ENCODE data around the gene TMEM43.

The TMEM43 gene

DNA sequence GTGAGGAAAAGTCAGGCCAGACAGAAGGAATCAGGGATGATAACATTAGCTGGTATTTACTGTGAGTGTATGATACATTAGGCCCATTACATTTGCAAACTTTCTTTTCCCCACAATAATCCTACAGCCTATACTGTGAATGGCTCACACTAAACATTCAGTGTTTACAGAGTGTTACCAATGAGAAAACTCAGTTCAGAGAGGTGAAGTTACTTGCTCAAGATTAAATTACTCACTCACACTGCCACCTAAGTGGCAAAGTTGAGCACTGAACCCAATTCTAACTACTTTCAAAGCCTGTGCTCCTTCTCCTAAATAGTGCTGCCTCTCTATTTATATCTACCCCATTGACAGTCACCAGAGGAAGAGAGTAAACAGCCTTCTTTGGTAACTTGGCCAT is 45.0 kb downstream of the TMEM43 start:
- TF ChIP-seq, protein P1, sequence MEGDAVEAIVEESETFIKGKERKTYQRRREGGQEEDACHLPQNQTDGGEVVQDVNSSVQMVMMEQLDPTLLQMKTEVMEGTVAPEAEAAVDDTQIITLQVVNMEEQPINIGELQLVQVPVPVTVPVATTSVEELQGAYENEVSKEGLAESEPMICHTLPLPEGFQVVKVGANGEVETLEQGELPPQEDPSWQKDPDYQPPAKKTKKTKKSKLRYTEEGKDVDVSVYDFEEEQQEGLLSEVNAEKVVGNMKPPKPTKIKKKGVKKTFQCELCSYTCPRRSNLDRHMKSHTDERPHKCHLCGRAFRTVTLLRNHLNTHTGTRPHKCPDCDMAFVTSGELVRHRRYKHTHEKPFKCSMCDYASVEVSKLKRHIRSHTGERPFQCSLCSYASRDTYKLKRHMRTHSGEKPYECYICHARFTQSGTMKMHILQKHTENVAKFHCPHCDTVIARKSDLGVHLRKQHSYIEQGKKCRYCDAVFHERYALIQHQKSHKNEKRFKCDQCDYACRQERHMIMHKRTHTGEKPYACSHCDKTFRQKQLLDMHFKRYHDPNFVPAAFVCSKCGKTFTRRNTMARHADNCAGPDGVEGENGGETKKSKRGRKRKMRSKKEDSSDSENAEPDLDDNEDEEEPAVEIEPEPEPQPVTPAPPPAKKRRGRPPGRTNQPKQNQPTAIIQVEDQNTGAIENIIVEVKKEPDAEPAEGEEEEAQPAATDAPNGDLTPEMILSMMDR (IDR thresholded peaks at IDR 0.05; ENCODE audit: low read depth, low read length, poor library complexity, severe bottlenecking), result no peak
- no peak for TF ChIP-seq EZH2phosphoT487 (IDR thresholded peaks at IDR 0.05; ENCODE audit: borderline replicate concordance, low read length)
- 0 out of 2 replicates have a peak, but pooled peaks cover under 1% of the 10 kb centered on the region for H4K20me1 ChIP-seq (ENCODE audit: control insufficient read depth, insufficient read depth, low read depth, low read length)
- H3K4me3 ChIP-seq (ENCODE audit: low read length), result no peak overlapping the region
- no peaks in the 10 kb centered on the region for H3K9me3 ChIP-seq (ENCODE audit: control insufficient read depth, insufficient read depth, low read length)
- peaks cover 86% of the 10 kb centered on the region for H3K36me3 ChIP-seq (ENCODE audit: control insufficient read depth, low read length)
- H3K27me3 ChIP-seq (ENCODE audit: control insufficient read depth, low read length), result no peaks in the 10 kb centered on the region
- no peak overlapping the region for H3K27ac ChIP-seq (ENCODE audit: low read depth, low read length)
- H3F3A ChIP-seq (ENCODE audit: control insufficient read depth, insufficient read depth), result no peaks in the 10 kb centered on the region
- no peaks in the 10 kb centered on the region for H3K9me2 ChIP-seq (replicated peaks; ENCODE audit: control insufficient read depth, low read length)
- H3K79me2 ChIP-seq (ENCODE audit: control insufficient read depth, low read length), result peaks cover 19% of the 10 kb centered on the region
- H3K4me2 ChIP-seq (ENCODE audit: low read length), result no peak overlapping the region
- peaks cover 9% of the 10 kb centered on the region for H3K4me1 ChIP-seq (ENCODE audit: control insufficient read depth, low read length)

DNA sequence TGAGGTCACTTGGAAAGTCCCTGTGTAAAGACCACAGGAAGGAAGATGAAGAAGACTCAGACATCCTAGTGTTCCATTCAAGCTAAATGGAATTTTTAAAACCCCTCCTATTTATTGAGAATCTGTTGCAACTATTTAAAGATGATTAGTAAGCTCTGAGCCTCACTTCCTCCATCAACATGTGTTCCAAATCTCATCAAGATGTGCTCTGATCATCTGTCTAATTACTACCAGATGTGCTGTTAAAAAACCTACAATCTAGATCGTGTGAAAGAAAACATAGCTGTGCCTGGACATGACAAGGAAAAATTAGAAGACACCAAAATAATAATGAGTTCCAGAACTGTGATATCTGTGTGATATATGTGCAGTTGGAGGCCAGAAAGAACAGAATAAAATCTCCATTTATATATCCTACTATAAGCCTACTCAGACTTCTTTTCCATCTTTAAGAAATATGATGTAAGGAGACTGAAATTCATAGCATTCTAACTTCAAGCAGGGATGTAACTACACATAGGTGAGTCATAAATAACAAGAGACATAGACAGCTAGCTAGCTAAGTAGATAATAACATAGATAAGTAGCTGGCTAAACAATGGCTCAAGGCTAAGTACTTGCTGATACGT is 45.8 kb downstream of the TMEM43 start:
- no peak overlapping the region for H3K27ac ChIP-seq (ENCODE audit: low read depth, low read length)
- TF ChIP-seq, protein P1 (IDR thresholded peaks at IDR 0.05; ENCODE audit: low read depth, low read length, poor library complexity, severe bottlenecking), result no peak
- no peak for TF ChIP-seq EZH2phosphoT487 (IDR thresholded peaks at IDR 0.05; ENCODE audit: borderline replicate concordance, low read length)

DNA sequence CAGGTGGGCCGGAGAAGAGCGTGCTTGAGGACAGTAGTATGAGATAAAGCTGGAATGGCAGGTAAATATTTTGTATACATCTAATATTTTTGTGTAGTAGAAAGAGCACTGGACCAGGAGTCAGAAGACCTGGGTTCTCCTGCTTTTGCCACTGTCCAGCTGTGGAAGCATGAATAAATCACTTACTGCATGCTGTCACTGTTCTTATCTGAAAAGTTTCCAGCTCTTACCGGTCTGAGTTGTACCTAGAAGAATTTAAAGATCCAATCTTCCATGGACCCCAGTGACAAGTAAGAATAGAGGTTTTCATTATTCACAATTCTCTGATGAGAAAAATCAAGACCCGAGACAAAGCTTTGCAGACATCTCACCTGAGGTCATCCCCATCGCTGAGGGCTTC is 47.6 kb downstream of the TMEM43 start:
- H3K9me2 ChIP-seq (replicated peaks; ENCODE audit: control insufficient read depth, low read length), result no peaks in the 10 kb centered on the region
- H3K36me3 ChIP-seq (ENCODE audit: control insufficient read depth, low read length), result peaks cover 61% of the 10 kb centered on the region
- no peaks in the 10 kb centered on the region for H3K27me3 ChIP-seq (ENCODE audit: control insufficient read depth, low read length)
- H3K4me1 ChIP-seq (ENCODE audit: control insufficient read depth, low read length), result peaks cover 36% of the 10 kb centered on the region
- no peak overlapping the region for H3K4me2 ChIP-seq (ENCODE audit: low read length)
- no peak overlapping the region for H3K27ac ChIP-seq (ENCODE audit: low read depth, low read length)
- TF ChIP-seq, protein P1 (IDR thresholded peaks at IDR 0.05; ENCODE audit: low read depth, low read length, poor library complexity, severe bottlenecking), result no peak
- no peak for TF ChIP-seq EZH2phosphoT487 (IDR thresholded peaks at IDR 0.05; ENCODE audit: borderline replicate concordance, low read length)
- H3K9me3 ChIP-seq (ENCODE audit: control insufficient read depth, insufficient read depth, low read length), result no peaks in the 10 kb centered on the region
- peaks cover 45% of the 10 kb centered on the region for H3K79me2 ChIP-seq (ENCODE audit: control insufficient read depth, low read length)
- no peak overlapping the region for H3K4me3 ChIP-seq (ENCODE audit: low read length)
- peaks cover 10% of the 10 kb centered on the region; the same call in 1 of the 2 replicates for H4K20me1 ChIP-seq (ENCODE audit: control insufficient read depth, insufficient read depth, low read depth, low read length)
- peaks cover 13% of the 10 kb centered on the region for H3F3A ChIP-seq (ENCODE audit: control insufficient read depth, insufficient read depth)

More for the DNA sequence above, 45.8 kb downstream of the TMEM43 start:
- Histone ChIP-seq H3F3A (ENCODE audit: control insufficient read depth, insufficient read depth) (peaks cover 4% of the 10 kb centered on the region), H4K20me1 (ENCODE audit: control insufficient read depth, insufficient read depth, low read depth, low read length) (peaks cover 6% of the 10 kb centered on the region; the same call in 1 of the 2 replicates), H3K36me3 (ENCODE audit: control insufficient read depth, low read length) (peaks cover 78% of the 10 kb centered on the region), H3K4me3 (ENCODE audit: low read length) (no peak overlapping the region), H3K4me1 (ENCODE audit: control insufficient read depth, low read length) (peaks cover 17% of the 10 kb centered on the region), H3K27me3 (ENCODE audit: control insufficient read depth, low read length) (no peaks in the 10 kb centered on the region), H3K79me2 (ENCODE audit: control insufficient read depth, low read length) (peaks cover 27% of the 10 kb centered on the region), H3K9me3 (ENCODE audit: control insufficient read depth, insufficient read depth, low read length) (no peaks in the 10 kb centered on the region), H3K4me2 (ENCODE audit: low read length) (no peak overlapping the region), H3K9me2 (replicated peaks; ENCODE audit: control insufficient read depth, low read length) (no peaks in the 10 kb centered on the region)

All from DOHH2 (cell line).